ENCODE measurements around the gene TESMIN.

TESMIN gene

DNA sequence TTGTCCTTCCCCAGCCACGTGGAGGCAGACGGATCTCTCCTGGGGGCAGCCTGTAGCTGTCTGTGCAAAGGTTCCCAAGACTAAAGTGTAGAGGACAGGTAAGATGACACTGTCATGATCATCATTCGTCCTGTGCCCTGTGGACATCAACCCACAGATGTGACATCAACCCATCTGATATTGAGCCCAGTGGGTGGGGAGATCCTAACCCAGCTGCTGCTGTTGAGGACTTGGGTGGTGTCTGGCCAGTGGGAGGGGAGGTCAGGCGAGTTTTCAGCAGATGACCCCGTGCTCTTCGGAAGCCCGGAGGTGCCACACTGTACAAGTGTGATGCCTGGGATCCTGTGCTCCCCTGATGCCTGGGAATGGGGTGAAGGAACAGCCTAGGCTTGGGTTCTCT lies 68.2 kb downstream of the TESMIN start:
- no peak for DNase-seq (ENCODE audit: low spot score)

DNA sequence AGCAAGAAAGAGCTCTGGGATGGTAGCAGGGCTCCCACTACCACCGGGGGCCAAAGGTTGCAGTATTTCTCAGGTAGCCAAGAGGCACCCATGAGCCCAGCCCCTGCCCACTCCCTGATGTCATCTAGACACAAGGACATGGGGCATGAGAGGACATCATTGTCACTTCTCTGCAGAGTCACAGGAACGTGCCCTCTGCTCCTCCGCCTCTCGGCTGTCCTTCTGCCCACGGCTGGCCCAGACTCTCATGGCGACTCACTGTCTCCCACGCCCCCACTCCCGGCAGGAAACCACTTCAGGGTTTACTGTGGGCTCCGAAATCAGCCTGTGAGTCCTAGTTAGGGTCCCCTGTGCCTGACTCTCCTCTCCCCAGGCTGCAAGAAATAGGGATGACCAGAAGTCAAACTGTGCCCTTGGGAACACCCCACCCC lies 68.8 kb downstream of the TESMIN start:
- DNase-seq (ENCODE audit: low spot score) = no peak

DNA sequence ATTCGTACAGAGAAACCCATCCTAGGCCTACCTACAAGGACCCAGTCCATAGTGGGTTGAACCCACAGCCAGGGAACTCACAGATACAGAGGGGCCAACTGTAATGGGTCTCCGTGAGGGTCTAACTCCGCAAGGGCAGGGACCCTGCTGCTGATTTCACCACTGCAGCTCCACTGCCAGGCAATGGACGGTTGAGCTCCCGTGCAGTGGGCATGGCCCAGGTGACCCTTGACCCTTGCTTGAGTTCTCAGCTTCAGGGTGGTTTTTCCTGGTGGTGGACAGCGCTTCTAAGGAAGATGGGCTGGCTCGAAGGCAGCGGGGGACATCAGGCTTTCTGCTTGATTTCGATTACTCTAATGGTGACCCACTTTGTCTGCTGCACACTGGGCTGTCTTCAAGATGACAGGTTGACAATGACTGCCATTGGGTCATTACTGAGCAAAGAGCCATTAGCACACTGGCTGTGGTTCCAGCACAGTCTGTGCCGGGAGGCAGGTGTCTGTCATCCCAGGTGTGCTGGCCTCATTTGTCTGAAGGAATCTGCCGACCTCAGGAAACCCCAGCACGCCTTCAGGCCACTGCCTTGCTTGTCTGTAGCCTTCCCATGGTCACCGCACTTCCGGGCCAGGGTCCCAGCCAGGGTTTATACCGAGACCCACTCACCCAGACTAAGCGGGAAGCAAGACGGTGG lies 70.6 kb downstream of the TESMIN start:
- DNase-seq (ENCODE audit: low spot score) = no peak

DNA sequence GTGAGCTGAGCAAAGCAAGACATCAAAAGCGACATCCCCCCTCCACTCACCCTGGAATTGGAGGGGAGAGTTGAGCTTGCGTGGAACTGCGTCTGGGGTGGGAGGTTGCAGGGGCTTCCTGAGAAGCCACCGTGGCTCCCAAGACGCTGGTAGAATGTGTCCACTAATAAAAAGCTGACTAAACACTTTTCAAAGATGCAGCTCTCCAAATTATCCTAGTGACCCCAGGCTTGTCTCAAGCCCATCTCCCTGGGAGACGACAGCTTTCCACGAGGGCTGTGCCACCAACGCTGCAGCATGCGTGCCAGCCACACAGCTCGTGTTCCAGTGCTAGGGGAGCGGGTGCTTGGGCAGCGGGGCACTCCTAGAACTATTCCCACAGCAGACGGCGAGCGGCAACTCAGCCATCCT lies 73.3 kb downstream of the TESMIN start:
- DNase-seq (ENCODE audit: low spot score) = no peak

DNA sequence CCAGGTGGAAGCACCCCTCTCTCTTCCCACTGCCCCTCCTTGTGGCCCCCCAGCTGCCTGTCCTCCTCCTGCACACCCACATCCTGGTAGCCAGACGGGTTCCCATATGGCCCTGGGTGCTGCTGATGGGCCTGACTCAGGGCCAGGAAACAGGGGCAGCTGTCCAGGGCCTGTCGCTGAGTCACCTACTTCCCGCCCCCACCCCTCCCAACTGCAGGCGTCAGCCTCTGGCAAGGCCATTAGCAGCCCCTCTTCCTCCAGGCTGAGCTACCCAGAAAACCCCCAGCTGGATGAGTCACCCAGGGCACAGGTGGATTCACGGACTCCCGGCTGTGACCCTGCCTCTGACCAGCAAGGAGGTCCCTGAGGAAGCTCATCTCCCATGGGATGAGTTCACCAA lies 73.9 kb downstream of the TESMIN start:
- peak; percentile 91 for DNase-seq (ENCODE audit: low spot score)

DNA sequence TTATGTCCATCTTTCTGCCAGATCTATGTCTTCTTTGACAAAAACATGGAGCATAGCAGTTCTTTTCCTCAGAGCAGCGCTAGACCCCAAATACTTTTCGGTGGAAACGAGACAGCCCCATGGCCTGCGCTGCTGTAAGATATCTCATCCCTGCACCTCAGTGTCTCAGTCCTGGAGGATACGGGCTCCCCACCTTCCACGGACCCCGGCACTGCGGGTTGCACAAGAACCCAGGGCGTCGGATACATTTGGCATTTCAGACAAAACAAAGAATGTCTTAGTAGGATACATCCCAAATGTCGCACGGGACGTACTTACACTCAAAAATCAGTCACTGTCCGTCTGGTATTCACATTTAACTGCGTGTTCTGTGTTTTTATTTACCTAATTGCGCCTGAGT lies 76.9 kb downstream of the TESMIN start:
- DNase-seq (ENCODE audit: low spot score) = no peak

DNA sequence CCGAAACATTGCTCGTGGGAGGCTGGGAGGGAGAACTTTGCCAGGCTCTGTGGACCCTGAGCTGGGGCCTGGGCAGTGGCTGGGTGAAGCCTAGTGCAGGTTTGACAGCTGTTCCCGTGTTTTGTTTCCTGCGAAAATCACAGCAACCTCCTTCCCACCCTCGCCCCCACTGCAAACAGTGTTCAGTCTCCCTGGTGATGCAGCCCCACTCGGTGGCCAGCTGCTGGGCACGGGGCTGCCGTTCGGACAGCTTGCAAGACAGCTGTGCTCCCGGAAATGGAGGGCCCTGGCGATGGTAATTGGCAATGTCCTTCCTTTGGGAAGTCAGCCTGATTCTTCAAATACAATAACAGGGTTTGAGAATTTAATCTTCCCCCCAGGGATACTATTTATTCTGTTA lies 77.3 kb downstream of the TESMIN start:
- DNase-seq (ENCODE audit: low spot score) = no peak

DNA sequence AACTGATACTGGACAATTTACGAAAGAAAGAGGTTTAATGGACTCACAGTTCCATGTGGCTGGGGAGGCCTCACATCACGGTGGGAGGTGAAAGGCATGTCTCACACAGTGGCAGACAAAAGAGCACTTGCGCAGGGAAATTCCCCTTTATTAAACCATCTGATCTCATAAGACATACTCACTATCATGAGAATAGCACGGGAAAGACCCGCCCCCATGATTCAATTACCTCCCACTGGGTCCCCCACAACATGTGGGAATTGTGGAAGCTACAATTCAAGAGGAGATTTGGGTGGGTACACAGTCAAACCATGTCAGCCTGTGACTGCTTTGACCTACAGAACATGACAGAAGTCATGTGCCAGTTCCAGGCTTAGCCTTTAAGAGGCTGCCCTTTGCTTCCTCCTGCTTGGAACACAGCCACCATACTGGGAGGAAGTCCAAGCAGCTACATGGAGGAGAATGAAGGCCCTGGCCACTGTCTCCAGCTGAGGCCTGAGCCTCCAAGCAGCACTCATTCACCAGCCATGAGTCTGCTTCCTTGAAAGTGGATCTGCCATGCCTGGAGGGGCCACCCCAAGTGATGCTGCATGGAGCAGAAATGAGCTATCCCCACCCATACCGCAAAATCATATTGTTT lies 77.9 kb downstream of the TESMIN start:
- no peak for DNase-seq (ENCODE audit: low spot score)

DNA sequence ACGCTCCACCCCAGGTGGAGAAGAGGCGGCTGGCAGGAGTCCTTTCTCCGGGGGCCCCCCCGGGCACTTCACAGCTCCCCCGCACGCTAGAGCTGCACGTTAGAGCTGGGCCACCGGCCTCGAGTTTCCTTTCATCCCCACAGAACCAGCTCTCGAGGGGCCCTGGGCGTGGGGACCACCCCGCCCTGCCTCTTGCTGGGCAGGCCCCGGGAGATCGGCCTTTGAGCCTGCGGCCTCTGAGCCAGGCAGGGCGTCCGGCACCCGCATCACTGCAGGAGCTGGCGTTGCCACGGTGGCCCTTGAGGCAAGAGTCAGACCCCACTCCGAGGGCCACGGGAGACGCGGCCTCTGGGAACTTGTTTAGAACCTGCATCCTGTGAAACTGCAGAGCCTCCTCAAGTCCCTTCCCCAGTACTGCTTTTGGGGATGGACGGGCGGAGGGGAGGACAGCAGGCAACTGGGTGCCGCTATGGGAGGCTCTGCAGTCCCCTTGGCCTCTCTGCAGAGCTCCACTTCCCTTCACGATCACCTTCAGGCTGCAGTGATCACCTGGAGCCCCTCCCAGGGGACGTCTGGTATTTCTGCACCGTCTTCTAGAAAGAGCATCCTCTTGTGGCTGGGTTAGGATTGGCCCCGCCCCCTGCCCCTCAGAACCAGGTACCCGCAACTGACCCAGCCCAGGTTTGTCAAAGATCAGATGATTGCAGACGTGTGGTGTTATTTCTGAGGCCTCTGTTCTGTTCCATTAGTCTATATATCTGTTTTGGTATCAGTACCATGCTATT lies 80.9 kb downstream of the TESMIN start:
- no peak for DNase-seq (ENCODE audit: low spot score)

DNA sequence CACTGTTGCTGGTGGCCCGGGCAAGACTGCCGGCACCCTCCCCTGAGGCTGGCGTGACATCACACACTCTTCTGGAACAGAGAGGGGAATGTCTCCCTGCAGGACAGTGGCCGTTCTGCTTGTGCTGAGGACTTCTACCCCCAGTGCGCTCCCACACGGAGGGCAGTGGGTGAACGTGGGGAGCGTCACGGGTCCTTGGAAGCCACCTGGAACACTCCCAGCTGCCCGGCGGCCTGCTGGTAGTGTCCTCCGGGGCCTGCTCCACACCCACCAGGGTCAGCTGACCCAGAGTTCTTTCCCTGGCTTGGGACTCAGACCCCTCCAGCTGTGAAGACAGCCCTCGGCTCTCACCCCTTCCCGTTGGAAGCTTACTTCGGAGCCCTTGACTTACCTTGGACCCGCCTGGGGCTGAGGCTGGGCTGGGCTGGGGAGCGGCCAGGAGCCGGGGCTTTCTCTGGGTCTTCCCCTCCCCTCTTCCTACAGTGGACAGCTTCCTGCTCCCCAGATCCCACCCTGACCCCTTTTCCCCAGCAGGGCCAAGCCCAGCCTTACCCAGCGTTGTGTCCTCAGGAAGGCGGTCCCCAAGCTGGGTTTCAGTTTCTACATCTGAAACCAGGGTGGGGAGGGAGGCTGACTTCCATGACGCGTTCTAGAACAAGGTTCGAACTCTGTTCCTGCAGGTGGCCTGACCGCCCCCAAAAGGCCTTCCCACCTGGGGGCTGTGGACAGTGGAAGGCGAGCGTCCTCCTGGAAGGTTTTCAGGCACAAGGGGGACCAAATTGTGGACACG lies 81.8 kb downstream of the TESMIN start:
- DNase-seq (ENCODE audit: low spot score) = no peak

DNA sequence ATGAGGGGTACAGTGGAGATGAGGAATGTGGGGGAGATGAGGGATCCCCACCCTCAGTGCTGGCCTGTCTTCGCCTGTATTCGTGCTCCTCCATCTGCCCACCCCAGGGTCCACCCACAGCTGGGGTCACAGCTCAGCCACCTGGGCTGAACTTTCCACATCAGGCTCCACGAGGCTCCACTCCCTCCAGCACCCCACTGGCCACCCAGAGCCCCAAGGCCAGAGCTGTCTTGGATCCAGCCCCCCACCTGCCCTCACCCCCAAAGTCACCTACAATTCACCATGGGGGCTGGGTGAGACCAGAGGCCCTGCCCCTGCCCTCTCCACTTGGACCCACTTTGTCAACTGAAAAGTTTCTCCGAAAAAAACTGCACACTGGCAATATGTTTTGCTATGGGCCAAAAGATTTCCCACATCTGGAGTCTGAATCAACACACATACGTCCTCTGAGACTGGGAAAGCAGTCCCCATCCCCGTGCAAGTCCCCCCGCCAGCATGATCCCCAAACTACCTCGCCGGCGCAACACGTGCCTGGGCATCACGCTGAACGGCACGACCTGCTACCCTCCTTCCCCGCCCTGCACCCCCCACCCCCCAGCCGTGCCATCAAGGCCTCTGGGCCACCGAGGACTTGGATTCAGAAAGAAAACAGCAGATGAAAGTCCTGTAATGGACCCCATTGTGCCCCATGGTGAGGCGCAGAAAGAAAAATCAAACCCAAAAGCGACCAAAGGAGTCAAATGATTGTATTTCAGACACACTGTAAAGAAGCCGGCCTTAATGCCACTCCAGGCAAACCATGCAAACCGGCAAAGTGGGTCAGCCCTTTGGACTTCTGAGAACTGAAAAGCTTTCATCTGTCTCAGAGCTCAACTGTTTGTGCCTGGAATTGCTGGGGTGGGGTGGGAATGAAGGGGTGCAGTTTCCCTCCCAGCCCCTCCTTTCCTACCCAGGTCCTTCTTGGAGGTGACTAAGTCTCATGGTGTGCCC lies 83.5 kb downstream of the TESMIN start:
- no peak for DNase-seq (ENCODE audit: low spot score)

DNA sequence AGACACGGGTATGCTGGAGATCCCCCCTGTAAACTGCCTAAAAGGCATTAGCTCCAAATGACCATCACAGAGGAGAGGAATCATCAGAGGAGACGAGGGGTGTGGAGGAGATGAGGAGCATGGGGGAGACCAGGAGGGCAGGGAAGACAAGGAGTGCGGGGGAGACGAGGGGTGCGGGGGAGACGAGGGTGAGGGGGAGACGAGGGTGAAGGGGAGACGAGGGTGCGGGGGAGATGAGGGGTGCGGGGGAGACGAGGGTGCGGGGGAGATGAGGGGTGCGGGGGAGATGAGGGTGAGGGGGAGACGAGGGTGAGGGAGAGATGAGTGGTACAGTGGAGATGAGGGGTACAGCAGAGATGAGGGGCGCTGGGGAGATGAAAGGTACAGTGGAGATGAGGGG lies 84.5 kb downstream of the TESMIN start:
- DNase-seq (ENCODE audit: low spot score) = no peak

DNA sequence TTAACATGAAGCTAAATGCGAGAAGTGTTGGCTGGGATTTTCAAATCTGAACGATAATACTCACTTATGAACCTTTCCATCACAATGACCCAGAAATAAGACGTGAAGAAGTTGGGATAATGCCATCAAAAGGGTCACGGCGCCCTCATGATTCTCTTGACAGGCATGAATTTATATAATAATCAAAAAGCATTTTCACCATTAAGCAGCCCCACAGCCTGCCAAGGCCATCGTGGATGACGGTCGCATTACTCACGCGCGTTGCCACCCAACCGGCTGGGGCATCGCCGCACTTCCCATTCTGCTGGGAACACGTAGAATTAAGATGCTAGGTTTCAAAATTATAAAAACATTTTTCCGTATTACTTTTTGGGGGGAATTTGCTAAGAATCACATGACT lies 85.9 kb downstream of the TESMIN start:
- no peak for DNase-seq (ENCODE audit: low spot score)

DNA sequence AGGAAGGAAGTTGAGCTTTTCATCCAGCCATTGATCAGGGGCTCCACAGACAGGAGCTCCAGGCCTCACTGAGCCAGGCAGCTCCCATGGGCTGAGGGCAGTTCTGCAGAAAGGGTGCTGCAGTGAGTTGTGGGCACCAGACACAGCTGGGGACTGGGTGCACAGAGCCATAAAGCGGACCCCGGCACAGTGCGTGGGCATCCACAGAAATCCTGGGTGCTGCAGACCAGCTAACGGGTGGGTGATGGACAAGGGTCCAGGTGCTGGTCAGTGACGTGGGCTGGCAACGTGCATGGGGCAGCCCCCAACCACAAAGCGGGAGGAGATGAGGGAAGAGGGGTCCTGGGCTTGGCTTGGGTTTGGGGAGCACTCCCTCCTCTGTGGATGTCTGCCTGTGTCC lies 86.4 kb downstream of the TESMIN start:
- DNase-seq (ENCODE audit: low spot score) = no peak

DNA sequence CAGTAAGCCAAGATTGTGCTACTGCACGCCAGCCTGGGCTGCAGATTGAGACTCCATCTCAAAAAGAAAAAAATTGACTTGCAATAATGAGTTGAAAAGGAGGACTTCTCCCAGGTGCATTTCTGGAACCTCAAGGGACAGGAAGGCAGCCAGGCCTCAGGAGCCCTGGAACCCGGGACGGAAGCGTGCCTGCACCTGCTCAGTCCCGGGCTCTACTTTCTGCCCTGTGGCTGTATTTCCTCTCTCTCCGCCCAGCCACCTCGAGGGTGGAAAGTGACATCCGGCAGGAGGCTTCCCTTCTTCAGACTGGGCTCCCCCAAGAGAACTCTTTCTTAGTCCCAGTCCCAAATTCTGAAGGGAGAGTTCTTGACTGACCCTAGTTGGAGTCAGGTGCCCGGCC lies 87.2 kb downstream of the TESMIN start:
- no peak for DNase-seq (ENCODE audit: low spot score)

DNA sequence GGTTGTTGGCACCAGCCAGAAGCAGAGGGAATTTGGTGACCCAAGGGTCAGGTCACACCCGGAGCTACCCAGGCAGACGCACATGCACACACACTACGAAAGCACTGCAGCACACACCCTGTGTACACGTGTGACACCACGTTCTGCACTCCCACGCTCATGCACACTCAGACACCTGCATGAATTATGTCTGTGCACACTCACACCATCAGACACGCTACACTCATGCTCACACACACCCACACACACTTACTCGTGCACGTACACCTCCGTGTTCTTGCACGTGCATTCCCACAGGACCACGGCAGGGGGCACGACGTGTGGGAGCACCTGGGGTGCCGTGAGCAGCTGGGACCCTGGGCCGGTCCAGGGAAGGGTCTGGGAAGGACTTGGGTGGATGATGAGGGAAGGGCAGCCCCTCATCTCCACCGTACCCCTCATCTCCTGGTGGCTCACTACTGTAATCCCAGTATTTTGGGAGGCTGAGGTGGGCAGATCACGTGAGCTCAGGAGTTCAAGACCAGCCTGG lies 87.8 kb downstream of the TESMIN start:
- no peak for DNase-seq (ENCODE audit: low spot score)

DNA sequence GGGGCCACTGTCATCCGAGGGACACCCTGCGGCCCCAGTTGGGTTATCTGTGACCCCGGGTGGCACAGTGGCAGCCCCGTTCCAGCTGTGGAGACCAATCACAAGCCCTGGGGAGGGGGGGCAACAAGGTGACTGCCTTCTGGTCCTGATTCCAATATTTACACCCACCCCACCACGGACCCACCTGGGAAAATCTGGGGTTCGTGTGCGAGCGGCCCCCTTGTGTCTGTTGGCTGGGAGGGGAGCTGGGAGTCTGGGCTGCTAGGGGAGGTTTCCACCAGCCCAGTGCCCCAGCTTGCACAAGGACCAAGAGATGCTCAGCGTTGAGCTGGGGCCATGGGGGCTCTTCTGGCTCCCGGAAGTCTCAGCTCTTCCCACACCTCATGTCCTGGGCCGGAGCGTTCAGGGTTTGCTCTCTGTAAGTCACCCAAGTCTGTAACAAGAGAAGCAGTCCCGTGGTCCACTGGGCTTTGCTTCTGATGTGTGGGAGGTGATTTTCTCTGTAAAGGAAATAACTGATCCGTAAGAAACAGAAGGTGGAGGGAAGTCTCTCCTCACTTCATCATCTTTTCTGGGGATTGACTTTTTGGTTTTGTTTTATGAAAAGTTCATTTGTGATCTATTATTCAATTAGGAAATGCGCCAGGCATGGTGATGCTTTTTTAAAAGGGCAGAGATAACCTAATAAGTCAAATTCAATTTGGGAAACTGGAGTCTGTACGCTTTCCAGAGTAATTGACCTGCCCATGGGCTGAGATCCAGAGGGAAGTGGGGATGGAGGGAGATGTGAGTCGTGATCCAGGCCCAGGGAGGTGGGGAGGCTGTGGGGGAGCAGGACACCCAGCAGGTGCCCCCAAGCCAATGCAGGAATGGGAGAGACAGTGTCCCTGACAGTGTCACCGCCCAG lies 89.4 kb downstream of the TESMIN start:
- no peak for DNase-seq (ENCODE audit: low spot score)

DNA sequence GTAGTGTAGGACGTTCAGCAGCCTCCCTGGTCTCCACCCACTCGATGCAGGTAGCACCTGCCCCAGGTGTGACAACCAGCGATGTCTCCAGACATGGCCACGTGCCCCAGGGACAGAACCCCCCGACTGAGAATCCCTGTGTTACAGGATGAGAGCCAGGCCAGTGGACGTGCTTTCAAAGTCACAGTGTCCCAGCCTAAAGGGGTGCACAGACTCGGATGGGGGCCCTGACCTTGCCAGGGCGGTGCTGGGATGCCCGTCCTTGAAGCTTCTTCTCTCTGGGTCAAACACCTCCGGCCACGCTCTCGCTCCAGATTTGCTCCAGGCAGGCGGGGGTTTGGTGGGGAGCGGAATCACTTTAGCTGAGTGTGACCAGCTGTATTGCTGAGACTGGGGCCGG lies 90.3 kb downstream of the TESMIN start:
- DNase-seq (ENCODE audit: low spot score) = no peak

DNA sequence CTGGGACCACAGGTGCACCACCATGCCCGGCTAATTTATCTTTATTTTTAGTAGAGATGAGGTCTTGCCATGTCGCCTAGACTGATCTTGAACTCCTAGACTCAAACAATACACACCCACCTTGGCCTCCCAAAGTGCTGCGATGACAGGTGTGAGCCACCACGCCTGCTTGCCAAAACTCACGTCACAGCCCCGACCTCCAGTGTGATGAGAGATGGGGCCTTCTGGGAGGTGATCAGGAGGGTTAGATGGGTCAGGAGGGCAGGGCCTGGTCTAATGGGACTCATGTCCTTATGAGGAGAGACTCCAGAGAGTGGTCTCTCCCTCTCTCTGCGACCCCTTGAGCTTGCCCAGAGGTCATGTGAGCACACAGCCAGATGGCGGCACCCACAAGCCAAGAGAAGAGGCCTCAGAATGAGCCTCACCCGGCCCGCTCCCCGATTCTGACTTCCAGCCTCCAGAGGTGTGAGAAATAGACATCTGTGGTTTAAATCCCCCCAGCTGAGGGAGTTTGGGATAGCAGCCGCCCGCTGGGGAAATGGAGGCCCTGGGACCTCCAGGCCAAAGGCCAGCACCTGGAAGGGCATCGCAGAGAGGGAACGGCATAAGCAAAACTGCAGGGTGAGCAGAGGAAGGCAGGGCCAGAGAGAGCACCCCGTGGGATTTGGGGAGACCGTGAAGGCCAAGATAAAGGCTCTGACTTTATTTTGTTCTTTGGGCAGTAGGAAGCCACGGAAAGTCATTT lies 91.1 kb downstream of the TESMIN start:
- DNase-seq (ENCODE audit: low spot score) = no peak

All from kidney capillary endothelial cell (primary cell).